ENCODE results near the gene TBC1D26. TPM values are rescaled to one million over a fixed set of nuclear protein-coding genes. Genes with fewer than 3 reads are reported as not detected.
"Not testable (repeated sequence)": the region's sequence is repeated elsewhere in the genome, so short reads cannot be mapped to it uniquely, and the experiment has no call there.

Gene TBC1D26
- polyA plus RNA-seq (2011; rRNA removed) (0.06 TPM in 1 of 2 replicates, not detected in the other), polyA minus RNA-seq (2011; rRNA and poly(A)+ RNA removed) (not detected in 2 replicates)

DNA sequence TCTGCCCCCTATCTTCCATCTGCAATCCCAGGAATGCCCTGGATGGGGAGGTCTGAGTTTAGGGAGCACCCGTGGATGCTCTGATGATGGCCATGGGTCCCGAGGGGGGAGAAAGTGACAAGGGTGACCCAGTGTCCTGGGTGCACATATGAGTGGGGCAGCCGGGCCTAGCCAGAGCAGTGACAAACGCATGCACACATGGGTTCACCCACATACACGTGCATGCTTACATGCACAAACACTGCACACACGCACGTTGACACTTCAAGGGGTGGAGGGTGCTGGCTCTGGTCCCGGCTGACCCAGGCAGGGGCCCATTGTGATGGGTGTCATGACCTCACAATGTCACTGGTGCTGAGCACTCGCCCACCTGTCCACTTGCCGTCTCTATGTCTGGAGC is at the start of gene TBC1D26:
TBC1D26 (plus strand) TSS at position 384 of the 400 bp plus-strand sequence. CDS start 3,066 bp downstream, outside the sequence.
- DNase-seq (ENCODE audit: low read depth); CTCF ChIA-PET; H3K27me3 ChIP-seq (ENCODE audit: control insufficient read depth, insufficient read depth, low read length); H3K36me3 ChIP-seq (ENCODE audit: control insufficient read depth, insufficient read depth, low read length); POLR2A ChIA-PET; H3K4me3 ChIP-seq (ENCODE audit: low read depth, low read length): not testable (repeated sequence)

DNA sequence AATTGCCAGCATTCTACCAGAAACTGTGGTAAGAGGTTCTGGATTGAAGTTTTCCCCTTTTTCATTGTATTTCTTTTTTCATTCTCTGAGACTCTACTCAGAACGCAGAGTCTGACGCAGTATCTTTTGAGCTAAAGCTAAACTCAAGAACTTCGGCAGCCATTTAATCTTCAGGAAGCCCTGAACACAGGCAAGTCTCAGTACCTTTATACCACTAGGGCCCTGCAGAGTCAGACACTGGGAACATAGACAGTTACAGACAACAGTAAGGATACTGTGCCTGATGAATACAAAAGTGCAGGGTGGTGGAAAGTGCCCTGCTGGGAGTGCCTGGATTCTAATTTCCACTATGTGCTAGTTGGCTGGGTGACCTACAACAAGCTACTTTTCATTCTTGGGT is 48.9 kb upstream of the TBC1D26 start:
- H3K36me3 ChIP-seq (ENCODE audit: control insufficient read depth, insufficient read depth, low read length); DNase-seq (ENCODE audit: low read depth); POLR2A ChIA-PET; H3K27me3 ChIP-seq (ENCODE audit: control insufficient read depth, insufficient read depth, low read length); H3K4me3 ChIP-seq (ENCODE audit: low read depth, low read length); CTCF ChIA-PET: not testable (repeated sequence)

DNA sequence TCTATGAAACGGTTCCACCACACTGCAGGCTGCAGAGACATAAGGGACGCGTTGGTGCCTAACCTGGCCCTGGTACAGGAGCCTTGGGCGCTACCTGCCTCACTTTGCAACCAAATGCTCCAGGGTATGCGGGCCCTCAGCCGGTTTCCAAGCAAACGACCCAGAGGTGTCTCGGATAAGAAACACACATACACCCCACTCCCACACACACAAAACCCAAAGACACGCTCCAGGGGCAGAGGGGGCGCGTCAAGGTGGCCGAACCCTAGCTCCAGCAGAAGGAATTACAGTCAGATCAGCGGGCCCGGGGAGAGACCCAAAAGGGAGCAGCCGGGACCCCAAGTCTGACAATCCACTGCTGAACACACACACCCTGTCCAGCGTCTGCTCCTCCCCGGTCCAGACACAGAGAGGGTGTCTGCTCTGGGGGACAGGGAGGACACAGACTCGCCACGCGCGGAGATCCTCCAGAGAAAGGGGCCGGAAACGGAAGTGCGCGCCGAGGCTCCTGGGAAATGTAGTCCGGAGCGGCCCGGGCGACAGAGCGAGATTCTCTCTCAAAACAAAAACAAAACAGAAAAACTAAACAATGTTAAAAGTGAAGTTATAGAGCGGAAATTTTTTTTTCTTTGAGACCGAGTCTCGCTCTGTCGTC is 48.1 kb upstream of the TBC1D26 start, which contains the start of gene TRIM16:
TRIM16 (minus strand) TSS at position 488 of the 655 bp plus-strand sequence. CDS start 32,702 bp downstream, outside the sequence.
- H3K36me3 ChIP-seq (ENCODE audit: control insufficient read depth, insufficient read depth, low read length); H3K27me3 ChIP-seq (ENCODE audit: control insufficient read depth, insufficient read depth, low read length); DNase-seq (ENCODE audit: low read depth); CTCF ChIA-PET; POLR2A ChIA-PET: not testable (repeated sequence)
- H3K4me3 ChIP-seq (ENCODE audit: low read depth, low read length): peak within 1 kb of the TSS; percentile 66

DNA sequence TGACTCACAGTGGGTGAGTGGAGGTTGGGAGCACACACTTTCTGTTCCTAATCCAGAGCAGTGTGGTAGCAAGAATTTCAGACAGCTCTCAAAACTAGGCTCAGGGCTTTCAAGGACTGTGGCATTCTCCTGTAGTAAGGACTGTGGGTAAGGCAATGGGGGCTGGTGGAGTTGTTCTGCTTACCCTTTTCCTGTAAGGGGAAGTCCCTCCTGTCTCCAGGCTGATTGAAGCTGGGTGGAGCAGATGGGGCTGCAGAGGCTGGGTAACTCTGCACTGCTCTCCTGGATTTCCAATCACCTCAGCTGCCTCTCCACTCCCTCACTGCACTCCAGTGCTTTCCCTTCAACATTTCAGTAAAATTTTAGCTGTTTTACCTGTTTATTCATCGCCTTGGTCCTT is 44.6 kb upstream of the TBC1D26 start:
- H3K36me3 ChIP-seq (ENCODE audit: control insufficient read depth, insufficient read depth, low read length); POLR2A ChIA-PET; H3K27me3 ChIP-seq (ENCODE audit: control insufficient read depth, insufficient read depth, low read length); H3K4me3 ChIP-seq (ENCODE audit: low read depth, low read length); CTCF ChIA-PET; DNase-seq (ENCODE audit: low read depth): not testable (repeated sequence)

DNA sequence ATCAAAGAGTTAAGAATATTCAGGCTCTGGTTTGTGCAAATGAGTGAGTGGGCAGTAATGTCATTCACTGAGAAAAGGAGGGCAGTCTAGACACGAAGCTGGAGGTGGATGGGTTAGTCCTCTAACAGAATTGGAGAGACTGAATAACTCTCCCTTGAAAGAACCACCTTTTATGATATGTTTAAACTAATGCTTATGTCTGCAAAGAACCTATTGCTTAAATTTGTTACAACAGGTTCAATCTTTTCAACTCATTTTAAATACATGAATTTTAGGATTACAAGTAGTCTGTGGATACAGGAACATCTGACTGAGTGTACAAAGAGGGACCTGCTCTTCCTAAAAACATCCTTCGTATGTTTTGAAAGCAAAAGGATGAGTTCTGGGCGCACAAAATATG is 33.1 kb upstream of the TBC1D26 start:
- H3K4me3 ChIP-seq (ENCODE audit: low read depth, low read length): peak overlapping the region; percentile 57
- H3K27me3 ChIP-seq (ENCODE audit: control insufficient read depth, insufficient read depth, low read length); DNase-seq (ENCODE audit: low read depth); H3K36me3 ChIP-seq (ENCODE audit: control insufficient read depth, insufficient read depth, low read length); CTCF ChIA-PET; POLR2A ChIA-PET: not testable (repeated sequence)

DNA sequence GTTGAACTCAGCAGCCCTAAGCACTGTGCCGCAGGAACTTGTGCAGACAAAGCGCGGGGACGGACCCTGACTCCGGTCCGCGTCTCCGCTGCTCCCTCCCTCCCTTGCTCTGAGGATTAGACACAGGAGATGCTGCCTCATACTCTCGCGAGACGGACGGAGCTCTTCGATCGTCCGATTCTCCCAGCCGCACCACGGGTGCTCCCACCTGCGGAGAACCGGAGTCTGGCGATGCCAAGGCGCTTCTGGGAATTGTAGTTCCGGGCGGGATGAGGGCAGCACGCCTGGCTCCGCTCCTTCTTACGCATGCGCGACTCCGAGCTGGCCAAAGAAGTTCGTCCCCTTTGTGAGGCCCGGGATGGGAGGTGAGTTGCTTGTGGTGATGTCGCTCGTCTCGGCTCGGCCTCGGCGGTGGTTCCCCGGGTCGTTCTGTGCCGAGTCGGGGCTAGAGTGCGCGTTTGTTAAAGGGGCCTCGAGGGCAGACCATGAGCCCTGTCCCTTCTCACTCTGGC is 32.6 kb upstream of the TBC1D26 start, which contains the start of gene ZNF286A:
ZNF286A (plus strand) TSS at position 340 of the 512 bp plus-strand sequence. CDS start 578 bp downstream, outside the sequence.
- peak; percentile 96 for DNase-seq (ENCODE audit: low read depth)
- peak within 1 kb of the TSS; percentile 57 for H3K4me3 ChIP-seq (ENCODE audit: low read depth, low read length)
- H3K36me3 ChIP-seq (ENCODE audit: control insufficient read depth, insufficient read depth, low read length); POLR2A ChIA-PET; H3K27me3 ChIP-seq (ENCODE audit: control insufficient read depth, insufficient read depth, low read length); CTCF ChIA-PET: not testable (repeated sequence)

DNA sequence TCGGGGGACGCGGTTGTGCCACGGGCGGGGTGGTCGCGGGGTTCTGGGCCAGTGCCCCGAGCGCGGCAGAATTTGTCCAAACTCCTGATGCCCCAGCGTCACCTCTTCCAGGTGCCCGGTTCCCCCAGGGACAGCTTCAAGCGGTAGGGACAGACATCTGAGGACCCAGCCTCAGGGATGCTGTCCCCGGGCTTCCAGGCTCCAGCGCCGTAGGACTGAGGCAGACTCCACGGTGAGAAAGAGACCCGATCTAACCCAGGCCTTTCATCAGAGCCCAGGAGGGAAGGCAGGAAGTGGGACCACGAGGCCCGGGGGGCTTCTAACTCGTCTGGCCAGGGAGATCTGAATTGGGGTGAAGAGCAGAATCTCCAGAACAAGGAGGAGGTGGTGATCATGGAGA is 32.1 kb upstream of the TBC1D26 start:
- H3K27me3 ChIP-seq (ENCODE audit: control insufficient read depth, insufficient read depth, low read length); CTCF ChIA-PET; H3K36me3 ChIP-seq (ENCODE audit: control insufficient read depth, insufficient read depth, low read length); POLR2A ChIA-PET; DNase-seq (ENCODE audit: low read depth): not testable (repeated sequence)
- H3K4me3 ChIP-seq (ENCODE audit: low read depth, low read length): peak overlapping the region; percentile 57

DNA sequence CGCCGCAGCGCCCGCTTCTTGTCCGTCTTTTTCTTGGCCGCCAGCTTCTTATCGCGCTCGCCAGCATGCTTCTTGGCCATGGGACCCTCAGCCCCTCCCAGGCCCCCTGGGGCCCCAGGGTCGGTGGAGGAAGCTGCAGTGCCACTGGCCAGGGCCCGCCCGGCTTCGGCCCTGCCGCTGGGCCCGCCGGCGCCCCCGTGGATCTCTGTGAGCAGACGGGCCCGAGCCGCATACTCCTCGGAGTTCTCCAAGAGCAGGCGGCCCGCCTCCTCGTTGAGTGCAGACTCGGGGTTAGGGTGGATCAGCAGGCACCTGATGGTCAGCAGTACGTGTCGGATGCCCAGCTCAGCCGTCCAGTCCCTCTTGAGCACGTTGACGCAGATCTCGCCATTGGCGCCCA is 27.8 kb upstream of the TBC1D26 start:
- H3K36me3 ChIP-seq (ENCODE audit: control insufficient read depth, insufficient read depth, low read length); POLR2A ChIA-PET; H3K4me3 ChIP-seq (ENCODE audit: low read depth, low read length); DNase-seq (ENCODE audit: low read depth); H3K27me3 ChIP-seq (ENCODE audit: control insufficient read depth, insufficient read depth, low read length); CTCF ChIA-PET: not testable (repeated sequence)

DNA sequence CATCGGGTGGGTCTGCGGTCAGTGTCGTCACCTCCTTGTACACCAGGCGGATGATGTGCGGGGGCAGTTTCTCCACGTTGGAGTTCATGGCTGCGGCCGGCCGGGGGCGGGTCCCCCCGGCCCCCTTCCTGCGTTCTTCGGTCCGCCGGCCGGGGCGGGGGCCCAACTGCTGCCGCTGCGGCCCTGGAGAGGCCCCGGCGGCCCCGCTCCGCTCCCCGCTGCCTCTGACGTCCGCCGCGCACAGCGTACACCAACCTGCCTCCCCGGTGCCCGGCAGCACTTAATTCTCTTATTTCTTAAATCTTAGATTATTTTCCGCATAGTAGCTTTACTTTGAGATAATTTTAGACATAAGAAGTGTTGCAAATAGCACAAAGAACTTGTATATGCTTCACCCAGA is 27.3 kb upstream of the TBC1D26 start:
- H3K27me3 ChIP-seq (ENCODE audit: control insufficient read depth, insufficient read depth, low read length); H3K36me3 ChIP-seq (ENCODE audit: control insufficient read depth, insufficient read depth, low read length); CTCF ChIA-PET; POLR2A ChIA-PET; DNase-seq (ENCODE audit: low read depth); H3K4me3 ChIP-seq (ENCODE audit: low read depth, low read length): not testable (repeated sequence)

DNA sequence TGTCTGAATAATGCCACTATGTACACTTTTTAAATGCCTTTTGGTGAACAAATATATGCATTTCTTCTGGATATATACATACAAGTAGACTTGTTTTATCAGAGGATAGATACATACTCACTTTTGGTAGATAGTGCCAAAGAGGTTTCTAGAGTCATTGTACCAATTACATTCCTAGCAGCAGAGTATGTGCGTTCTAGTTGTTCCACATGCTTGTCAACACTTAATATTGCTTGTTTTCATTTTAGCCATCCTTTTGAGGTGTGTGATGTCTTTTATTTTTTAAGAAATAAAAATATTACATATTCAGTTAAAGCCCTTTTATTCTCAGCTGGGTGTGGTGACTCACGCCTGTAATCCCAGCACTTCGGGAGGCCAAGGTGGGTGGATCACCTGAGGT is 23.2 kb upstream of the TBC1D26 start:
- H3K4me3 ChIP-seq (ENCODE audit: low read depth, low read length); POLR2A ChIA-PET; DNase-seq (ENCODE audit: low read depth); H3K36me3 ChIP-seq (ENCODE audit: control insufficient read depth, insufficient read depth, low read length); CTCF ChIA-PET; H3K27me3 ChIP-seq (ENCODE audit: control insufficient read depth, insufficient read depth, low read length): not testable (repeated sequence)

DNA sequence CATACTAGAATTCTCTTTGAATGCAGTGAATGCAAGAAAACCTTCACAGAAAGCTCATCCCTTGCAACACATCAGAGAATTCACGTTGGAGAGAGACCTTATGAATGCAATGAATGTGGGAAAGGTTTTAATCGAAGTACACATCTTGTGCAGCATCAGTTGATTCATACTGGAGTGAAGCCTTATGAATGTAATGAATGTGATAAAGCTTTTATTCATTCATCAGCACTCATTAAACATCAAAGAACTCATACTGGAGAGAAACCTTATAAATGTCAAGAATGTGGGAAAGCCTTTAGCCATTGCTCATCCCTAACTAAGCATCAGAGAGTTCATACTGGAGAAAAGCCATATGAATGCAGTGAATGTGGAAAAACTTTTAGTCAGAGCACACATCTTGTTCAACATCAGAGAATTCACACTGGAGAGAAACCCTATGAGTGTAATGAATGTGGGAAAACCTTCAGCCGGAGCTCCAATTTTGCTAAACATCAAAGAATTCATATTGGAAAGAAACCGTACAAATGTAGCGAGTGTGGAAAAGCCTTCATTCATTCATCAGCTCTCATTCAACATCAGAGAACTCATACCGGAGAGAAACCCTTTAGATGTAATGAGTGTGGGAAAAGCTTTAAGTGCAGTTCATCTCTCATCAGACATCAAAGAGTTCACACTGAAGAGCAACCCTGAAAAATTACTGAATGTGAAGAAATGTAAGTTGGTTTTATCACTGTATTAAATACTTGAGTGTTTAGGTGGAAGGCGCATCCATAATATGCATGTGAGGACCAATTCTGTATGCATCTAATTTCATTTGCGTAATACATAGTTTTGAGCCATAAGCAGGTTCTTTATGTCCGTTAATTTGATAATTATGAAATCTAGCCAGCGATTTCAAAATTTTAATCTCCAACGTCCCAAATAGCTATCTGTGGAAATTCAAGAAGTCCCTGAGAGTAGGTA is 15.2 kb upstream of the TBC1D26 start:
- H3K4me3 ChIP-seq (ENCODE audit: low read depth, low read length); POLR2A ChIA-PET: not testable (repeated sequence)

DNA sequence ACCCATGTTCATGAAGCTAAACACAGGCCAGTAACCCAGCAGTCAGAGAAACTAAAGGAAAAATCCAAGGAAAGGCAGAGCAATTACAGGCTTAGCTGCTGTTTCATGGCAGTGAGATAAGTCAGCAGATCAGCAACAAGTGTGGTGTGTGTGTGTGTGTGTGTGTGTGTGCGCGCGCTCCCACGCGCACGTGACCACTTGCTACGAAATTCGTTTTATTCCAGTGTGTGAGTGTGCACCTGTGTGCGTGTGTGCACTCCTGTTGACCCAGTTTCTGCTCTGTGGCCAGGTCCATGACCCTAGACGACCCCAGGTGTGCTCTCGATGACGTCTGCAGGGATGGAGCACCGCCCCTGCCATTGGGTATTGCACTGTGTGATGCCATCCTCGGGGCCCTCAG is 1.5 kb upstream of the TBC1D26 start:
- DNase-seq (ENCODE audit: low read depth); POLR2A ChIA-PET; H3K36me3 ChIP-seq (ENCODE audit: control insufficient read depth, insufficient read depth, low read length); H3K27me3 ChIP-seq (ENCODE audit: control insufficient read depth, insufficient read depth, low read length); H3K4me3 ChIP-seq (ENCODE audit: low read depth, low read length); CTCF ChIA-PET: not testable (repeated sequence)

More for the DNA sequence above, 15.2 kb upstream of the TBC1D26 start:
- CTCF ChIA-PET; H3K36me3 ChIP-seq (ENCODE audit: control insufficient read depth, insufficient read depth, low read length); H3K27me3 ChIP-seq (ENCODE audit: control insufficient read depth, insufficient read depth, low read length); DNase-seq (ENCODE audit: low read depth): not testable (repeated sequence)

Measured in BJ (cell line).